ENCODE measurements around the gene BHLHA15.
A peak's percentile ranks its signal among the peaks of the same experiment; 100 is the strongest.

Gene BHLHA15

GRCh38 chr7:98240961-98241673, 29.9 kb downstream of the BHLHA15 start:
- peak; percentile 90 for TF ChIP-seq CTCF (conservative IDR thresholded peaks at IDR 0.05; ENCODE audit: low read depth, low read length)
- no peak for DNase-seq (ENCODE audit: low read depth)
- H3K4me3 ChIP-seq (ENCODE audit: low read length) = no peak overlapping the region

GRCh38 chr7:98241674-98242241, 30.5 kb downstream of the BHLHA15 start:
- TF ChIP-seq CTCF (conservative IDR thresholded peaks at IDR 0.05; ENCODE audit: low read depth, low read length) = no peak
- DNase-seq (ENCODE audit: low read depth) = no peak
- no peak overlapping the region for H3K4me3 ChIP-seq (ENCODE audit: low read length)

GRCh38 chr7:98242342-98242741, 31.1 kb downstream of the BHLHA15 start:
- TF ChIP-seq CTCF (conservative IDR thresholded peaks at IDR 0.05; ENCODE audit: low read depth, low read length) = no peak

GRCh38 chr7:98242934-98243333, 31.7 kb downstream of the BHLHA15 start:
- DNase-seq (ENCODE audit: low read depth) = no peak
- TF ChIP-seq CTCF (conservative IDR thresholded peaks at IDR 0.05; ENCODE audit: low read depth, low read length) = no peak
- no peak overlapping the region for H3K4me3 ChIP-seq (ENCODE audit: low read length)

More at GRCh38 chr7:98242342-98242741, 31.1 kb downstream of the BHLHA15 start:
- DNase-seq (ENCODE audit: low read depth) = no peak
- H3K4me3 ChIP-seq (ENCODE audit: low read length) = no peak overlapping the region

GRCh38 chr7:98244871-98245270, 33.6 kb downstream of the BHLHA15 start:
- no peak for DNase-seq (ENCODE audit: low read depth)
- H3K4me3 ChIP-seq (ENCODE audit: low read length) = no peak overlapping the region
- TF ChIP-seq CTCF (conservative IDR thresholded peaks at IDR 0.05; ENCODE audit: low read depth, low read length) = no peak

GRCh38 chr7:98248156-98248555, 36.9 kb downstream of the BHLHA15 start:
- no peak overlapping the region for H3K4me3 ChIP-seq (ENCODE audit: low read length)
- no peak for DNase-seq (ENCODE audit: low read depth)
- TF ChIP-seq CTCF (conservative IDR thresholded peaks at IDR 0.05; ENCODE audit: low read depth, low read length) = no peak

GRCh38 chr7:98249106-98249505, 37.9 kb downstream of the BHLHA15 start:
- no peak for DNase-seq (ENCODE audit: low read depth)
- no peak for TF ChIP-seq CTCF (conservative IDR thresholded peaks at IDR 0.05; ENCODE audit: low read depth, low read length)
- H3K4me3 ChIP-seq (ENCODE audit: low read length) = no peak overlapping the region

Measured in retinal pigment epithelial cell (primary cell).